ENCODE results near the gene C1orf21.

DNA sequence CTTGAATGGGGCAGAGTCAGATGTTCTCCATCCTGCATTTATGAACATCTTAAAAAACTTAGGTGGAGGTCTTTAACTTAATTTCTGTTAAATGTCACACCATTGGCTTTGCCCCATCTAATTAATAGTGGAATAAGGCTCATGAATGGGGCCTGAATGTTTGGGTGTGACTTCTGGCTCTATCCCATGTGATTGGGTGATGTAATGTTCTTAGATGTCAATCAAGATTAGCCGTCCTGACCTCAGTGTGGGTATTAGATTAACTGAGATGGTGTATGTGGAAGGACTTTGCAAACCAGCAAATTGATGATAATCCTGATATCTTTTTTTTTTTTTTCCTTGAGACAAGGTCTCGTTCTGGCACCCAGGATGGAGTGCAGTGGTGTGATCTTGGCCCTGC, 38.1 kb downstream of the C1orf21 start:
- TF ChIP-seq, protein P1, sequence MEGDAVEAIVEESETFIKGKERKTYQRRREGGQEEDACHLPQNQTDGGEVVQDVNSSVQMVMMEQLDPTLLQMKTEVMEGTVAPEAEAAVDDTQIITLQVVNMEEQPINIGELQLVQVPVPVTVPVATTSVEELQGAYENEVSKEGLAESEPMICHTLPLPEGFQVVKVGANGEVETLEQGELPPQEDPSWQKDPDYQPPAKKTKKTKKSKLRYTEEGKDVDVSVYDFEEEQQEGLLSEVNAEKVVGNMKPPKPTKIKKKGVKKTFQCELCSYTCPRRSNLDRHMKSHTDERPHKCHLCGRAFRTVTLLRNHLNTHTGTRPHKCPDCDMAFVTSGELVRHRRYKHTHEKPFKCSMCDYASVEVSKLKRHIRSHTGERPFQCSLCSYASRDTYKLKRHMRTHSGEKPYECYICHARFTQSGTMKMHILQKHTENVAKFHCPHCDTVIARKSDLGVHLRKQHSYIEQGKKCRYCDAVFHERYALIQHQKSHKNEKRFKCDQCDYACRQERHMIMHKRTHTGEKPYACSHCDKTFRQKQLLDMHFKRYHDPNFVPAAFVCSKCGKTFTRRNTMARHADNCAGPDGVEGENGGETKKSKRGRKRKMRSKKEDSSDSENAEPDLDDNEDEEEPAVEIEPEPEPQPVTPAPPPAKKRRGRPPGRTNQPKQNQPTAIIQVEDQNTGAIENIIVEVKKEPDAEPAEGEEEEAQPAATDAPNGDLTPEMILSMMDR (IDR thresholded peaks at IDR 0.05): no peak
- TF ChIP-seq, protein P2, sequence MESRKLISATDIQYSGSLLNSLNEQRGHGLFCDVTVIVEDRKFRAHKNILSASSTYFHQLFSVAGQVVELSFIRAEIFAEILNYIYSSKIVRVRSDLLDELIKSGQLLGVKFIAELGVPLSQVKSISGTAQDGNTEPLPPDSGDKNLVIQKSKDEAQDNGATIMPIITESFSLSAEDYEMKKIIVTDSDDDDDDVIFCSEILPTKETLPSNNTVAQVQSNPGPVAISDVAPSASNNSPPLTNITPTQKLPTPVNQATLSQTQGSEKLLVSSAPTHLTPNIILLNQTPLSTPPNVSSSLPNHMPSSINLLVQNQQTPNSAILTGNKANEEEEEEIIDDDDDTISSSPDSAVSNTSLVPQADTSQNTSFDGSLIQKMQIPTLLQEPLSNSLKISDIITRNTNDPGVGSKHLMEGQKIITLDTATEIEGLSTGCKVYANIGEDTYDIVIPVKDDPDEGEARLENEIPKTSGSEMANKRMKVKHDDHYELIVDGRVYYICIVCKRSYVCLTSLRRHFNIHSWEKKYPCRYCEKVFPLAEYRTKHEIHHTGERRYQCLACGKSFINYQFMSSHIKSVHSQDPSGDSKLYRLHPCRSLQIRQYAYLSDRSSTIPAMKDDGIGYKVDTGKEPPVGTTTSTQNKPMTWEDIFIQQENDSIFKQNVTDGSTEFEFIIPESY (IDR thresholded peaks at IDR 0.05; ENCODE audit: borderline replicate concordance, low read depth): no peak

Measured in SK-N-SH (cell line).